Activated CD8-positive, alpha-beta memory T cell treated with anti-CD3 and anti-CD28 coated beads for 24 hours (primary cell): ENCODE measurements around the gene ALOX12.
"Not testable (repeated sequence)": the region's sequence is repeated elsewhere in the genome, so short reads cannot be mapped to it uniquely, and the experiment has no call there.

Experiments used
- DNase-seq: peaks from one replicate; pipeline ENCODE4 v3.0.0-alpha.2; 2020

The ALOX12 gene

DNA sequence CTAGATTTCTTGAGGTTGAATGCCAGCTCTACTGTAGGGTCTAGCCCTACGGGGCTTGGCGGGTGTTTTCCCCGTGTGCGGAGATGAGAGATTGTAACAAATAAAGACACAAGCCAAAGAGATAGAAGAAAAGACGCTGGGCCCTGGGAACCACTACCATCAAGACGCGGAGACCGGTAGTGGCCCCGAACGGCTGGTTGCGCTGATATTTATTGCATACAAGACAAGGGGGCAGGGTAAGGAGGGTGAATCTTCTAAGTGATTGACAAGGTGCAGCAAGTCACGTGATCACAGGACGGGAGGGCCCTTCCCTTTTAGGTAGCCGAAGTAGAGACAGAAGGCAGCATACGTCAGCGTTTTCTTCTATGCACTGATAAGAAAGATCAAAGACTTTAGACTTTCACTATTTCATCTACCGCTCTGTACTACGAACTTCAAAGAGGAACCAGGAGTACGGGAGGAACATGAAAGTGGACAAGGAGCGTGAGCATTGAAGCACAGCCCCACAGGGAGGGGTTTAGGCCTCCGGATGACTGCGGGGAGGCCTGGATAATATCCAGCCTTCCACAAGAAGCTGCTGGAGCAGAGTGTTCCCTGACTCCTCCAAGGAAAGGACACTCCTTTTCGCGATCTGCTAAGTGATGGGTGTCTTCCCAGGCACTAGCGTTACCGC lies 51.0 kb downstream of the ALOX12 start:
- DNase-seq: peak; percentile 80

DNA sequence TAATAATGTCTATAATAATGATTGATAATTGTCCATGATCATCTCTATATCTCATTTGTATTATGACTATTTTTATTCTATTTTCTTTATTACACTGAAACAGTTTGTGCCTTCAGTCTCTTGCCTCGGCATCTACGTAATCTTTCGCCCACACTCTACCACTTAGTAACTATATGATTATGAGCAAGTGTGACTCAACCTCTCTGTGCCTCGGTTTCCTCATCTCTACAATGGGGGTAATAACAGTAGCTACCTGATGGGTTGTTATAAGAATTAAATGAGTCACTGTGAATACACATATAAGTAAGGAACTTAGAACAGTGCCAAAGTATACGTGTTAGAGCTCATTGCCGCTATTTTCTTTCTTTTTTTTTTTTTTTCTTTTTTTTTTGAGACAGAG lies 51.7 kb downstream of the ALOX12 start:
- DNase-seq: no peak

GRCh38 chr17:7048968-7049367 lies 53.1 kb downstream of the ALOX12 start:
- DNase-seq: no peak

GRCh38 chr17:7050583-7050982 lies 54.7 kb downstream of the ALOX12 start:
- not testable (repeated sequence) for DNase-seq

DNA sequence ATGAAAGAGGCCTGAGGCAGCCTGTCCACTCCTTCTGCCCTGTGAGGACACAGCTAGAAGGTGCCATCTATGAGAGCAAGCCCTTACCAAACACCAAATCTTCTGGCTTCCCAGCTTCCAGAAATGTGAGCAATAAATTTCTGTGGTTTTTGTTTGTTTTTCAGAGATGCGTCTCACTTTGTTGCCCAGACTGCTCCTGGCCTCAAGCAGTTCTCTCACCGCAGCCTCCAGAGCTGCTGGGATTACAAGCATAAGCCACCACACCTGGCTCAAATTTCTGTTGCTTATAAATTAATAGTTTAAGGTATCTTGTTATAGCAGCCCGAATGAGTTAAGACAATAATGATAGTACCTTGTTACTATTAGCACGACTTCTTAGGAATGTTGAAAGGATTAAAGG lies 60.5 kb downstream of the ALOX12 start:
- no peak for DNase-seq

- DNase-seq: no peak
Observed at GRCh38 chr17:7058831-7059447, 63.1 kb downstream of the ALOX12 start.
